Stimulated activated CD4-positive, alpha-beta T cell treated with anti-CD3 and anti-CD28 coated beads, Interleukin-1b, Interleukin-23, amount 100 ng/mL, for 48 hours (primary cell): ENCODE data around the gene WSCD2.

Experiments used
- DNase-seq: peaks from one replicate; pipeline ENCODE4 v3.0.0-alpha.2; 2020

Gene WSCD2

DNA sequence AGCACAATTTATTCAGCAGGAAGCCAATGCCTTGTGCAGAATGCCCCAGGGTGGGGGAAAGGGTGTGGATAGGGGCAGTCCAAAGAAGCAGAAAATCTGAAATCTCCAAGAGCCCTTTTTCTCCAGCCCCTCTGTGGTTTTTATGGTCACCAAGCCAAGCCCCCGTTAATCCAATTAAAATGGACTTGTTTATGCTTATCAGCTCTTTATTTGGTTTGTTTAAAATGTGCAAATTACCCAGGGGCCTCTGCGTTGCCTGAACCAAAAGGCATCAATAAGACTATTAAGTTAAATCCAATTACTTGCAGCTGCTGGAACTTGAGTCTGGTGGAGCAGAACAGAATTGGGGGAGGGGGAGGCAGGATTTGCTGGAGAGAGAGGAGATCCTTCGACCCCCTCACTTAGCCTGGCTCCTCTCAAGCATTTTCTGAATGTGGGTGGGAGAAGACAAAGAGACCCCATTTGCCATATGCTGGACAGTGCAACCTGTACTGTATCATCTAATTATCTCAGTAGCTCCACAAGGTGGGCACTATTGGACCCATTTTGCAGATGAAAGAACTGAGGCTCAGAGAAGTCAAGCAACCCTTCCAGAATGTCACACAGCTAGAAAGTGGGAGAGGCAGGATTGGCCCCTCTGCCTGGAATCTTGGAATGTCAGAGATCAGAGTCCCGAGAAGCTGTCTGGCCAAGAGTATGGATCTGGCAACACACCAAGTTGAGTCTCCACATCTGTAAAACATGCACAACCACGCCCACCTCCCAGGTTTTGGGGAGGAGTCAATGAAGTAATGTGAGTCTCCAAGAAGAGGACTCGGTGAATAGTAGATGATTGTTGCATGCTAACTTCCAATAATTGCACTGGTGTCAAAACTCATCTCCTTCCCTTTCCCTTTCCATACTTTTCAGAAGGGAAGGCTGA is 143.1 kb downstream of the WSCD2 start:
- DNase-seq: no peak

DNA sequence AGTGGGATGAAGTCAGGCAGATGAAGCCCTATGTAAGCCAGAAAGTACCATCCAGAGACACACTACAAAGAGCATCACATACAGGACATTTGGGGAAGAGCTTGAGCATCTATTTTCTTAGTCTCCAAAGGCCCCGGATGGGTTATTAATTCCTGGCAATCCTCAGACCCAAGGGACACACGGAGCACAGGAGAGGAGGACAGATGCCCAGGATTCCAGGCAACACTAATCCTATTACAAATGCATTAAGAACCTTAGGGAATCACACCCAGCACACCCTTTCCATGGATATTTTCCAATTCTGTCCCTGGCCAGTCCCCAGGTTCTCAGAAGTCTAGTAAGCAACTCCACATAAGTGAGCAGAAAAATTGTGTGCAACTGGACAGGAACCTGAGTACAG is 144.1 kb downstream of the WSCD2 start:
- no peak for DNase-seq

DNA sequence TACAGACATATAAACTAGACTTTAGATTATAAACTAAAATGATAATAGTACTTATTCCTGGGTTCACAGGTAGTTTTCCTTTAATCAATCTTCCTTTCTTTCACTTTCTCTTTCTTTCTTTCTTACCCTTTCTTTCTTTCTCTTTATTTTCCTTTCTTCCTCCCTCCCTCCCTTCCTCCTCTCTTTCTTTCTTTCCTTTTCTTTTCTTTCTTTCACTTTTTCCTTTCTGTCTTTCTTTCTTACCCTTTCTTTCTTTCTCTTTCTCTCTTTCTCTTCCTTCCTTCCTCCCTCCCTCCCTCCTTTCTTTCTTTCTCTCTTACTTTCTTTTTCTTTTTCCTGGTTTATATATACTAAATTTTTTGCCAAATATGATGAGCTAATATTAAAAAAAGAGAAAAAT is 148.5 kb downstream of the WSCD2 start:
- no peak for DNase-seq

DNA sequence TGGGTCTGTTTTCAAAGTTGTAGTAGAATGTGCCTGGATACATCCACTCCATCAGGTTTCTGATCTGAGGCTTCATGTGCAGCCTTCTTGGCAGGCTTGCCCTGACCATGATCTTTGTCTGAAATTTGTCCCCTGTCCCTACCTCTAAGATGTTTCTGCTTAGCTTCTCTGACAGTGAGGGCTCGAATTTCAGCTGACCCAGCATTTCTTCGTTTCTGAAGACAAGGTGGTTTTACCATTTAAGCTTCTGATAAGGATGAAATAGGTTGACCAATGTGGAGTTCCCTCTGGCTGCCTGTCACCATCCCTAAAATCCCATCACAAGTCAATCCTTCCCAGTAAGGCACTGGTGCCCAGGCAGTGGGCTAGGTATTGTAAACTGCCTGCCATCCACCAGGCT is 153.1 kb downstream of the WSCD2 start:
- DNase-seq: no peak

DNA sequence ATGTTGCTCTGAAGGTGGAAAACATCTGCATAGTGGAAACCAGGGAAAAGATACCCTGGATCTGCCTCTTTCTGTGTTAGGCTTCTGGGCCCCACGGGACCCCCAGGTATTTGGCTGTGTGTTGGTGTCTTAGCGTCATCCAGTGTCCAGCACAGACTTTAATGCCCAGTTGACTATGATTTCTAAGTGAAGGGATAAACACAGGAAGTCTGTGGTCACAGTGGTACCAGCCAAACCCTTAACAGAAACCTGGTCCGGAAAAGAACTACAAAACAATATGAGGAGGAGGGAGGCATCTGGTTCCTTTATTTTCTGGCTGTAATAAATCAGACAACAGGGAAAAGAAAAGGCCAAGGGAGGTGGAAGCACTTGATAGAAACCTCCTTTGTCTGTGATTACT is 153.6 kb downstream of the WSCD2 start:
- DNase-seq: no peak

DNA sequence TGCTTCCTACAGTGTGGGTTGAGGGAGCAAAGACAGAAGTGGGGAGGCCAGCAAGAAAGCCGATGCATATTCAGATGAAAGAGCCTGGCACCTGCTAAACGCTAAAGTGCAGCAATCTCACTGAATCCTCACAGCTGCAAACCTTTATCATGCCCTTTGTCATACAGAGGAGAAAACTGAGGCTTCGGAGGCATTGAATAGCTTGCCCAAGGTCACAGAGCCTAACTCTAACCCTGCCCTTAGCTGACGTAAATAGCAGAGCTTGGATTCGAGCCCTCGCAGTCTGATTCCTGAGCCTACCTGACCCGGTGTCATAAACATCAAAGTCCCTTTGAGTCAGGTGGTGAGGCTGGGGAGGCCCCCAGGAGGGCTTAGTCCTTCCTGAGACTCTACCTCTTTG is 155.1 kb downstream of the WSCD2 start:
- DNase-seq: no peak

DNA sequence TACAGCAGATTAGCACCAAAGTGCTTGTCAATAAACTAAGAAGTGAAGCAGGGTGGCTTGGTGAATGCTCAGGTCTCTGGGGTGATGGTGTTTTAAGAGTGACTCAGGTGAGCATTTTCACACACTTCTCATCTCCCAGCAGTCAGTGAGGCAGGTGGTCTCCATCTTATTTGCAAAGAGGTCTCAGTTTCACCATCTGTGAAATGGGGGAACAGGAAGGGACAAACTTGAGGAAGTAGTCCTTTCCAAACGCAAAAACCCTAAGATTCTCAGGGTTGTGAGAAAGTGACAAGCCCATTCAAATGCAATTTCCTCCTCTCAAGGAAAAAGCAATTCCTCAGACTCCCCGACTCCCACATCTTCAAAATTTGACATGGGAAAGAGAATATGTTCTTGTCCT is 155.9 kb downstream of the WSCD2 start:
- DNase-seq: no peak

DNA sequence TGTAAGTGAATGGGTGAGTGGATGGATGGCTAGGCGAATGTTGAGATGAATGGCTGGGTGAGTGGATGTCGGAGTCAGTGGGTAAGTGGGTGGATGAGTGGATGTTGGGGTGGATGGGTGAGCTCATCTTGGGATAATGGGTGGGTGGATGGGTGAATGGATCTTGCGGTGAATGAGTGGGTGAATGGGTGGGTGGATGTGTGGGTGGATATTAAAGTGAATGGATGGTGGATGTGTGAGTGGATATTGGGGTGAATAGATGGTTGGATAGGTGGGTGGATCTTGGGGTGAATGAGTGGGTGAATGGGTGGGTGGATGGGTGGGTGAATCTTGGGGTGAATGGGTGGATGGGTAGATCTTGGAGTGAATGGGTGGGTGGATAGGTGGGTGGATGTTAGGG is 158.1 kb downstream of the WSCD2 start:
- DNase-seq: no peak

DNA sequence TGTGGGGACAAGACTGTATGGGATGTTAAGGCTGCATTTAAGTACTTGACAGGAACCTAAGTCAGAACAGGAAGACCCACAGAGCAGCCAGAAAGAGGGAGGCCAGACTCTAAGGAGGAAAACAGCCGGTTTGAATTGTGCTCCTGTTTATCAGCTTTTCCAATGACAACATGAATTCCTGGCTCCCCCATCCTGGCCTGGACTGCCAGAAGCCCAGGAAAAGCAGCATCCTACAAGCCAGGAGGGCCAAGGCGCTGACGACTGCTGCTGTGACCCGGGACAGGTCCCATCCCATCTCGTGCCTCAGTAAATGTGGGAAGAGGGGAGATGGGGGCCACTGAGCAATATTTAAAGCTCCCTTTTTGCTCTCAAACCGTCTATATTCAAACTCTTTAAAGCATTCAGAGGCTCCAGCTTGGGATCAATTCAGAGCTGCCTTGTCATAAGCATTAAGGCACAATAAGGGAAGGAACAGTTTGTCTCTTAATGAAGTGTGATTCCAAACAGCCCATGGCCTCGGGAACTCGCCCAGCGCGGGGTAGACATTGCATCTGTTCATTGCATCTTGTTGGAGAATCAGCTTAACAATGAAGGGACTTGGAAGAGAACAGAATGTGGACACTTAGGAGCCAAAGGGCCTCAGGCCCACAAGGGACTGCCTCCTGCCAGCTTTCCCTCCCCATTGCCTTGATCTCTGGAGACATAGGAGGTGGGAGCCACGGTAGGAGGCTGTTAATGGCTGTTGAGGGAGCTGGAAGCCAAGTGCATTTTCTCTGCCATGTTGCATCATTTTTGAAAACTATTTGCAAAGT is 160.5 kb downstream of the WSCD2 start:
- DNase-seq: no peak

DNA sequence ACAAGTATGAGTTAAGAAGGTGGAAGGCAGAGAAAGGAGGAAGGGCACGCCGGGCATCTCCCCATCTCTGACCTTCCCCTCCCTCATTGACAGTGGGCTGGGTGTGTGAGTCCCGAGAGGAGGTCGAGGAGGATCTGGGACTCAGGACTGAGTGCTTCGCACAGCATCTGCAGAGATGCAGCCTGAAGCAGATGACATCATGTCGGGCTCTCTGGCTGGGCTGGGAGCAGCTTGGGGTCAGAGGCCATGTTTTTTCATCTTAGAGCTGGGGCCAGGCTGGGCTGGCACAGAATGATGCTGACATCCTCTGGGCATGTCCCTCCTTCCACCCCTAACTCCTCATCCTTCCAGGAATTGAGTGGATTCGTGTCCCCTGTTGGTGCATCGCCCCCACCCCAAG is 166.6 kb downstream of the WSCD2 start:
- DNase-seq: no peak

DNA sequence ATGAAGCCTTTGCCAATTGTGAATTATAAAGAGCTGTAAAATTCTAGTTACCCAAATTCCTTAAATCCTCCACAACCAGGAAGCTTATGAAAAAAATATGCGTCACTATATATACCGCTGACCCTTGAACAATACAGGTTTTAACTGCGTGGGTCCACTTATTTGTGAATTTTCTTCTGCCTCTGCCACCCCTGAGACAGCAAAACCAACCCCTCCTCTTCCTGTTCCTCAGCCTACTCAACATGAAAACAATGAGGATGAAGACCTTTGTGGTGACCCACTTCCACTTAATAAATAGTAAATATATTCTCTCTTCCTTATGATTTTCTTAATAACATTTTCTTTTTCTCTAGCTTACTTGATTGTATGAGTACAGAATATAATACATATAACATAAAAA is 167.9 kb downstream of the WSCD2 start:
- DNase-seq: no peak

DNA sequence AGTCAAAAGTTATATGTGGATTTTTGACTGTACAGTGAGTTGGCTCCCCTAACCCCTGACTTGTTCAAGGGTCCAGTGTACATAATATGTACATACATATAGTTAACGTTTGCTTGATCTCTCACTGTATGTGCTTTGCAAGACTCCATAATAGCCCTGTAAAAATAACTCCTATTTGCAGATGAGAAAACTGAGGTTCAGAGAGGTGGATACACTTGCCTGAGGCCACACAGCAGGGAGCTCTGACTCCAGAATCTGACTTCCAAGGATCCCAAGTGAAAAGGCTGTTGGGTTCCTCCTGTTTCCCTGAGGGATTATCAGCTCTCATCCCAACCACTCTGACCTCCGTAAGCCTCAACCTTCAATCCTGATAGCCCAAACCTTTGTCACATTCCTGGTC is 168.3 kb downstream of the WSCD2 start:
- DNase-seq: no peak

DNA sequence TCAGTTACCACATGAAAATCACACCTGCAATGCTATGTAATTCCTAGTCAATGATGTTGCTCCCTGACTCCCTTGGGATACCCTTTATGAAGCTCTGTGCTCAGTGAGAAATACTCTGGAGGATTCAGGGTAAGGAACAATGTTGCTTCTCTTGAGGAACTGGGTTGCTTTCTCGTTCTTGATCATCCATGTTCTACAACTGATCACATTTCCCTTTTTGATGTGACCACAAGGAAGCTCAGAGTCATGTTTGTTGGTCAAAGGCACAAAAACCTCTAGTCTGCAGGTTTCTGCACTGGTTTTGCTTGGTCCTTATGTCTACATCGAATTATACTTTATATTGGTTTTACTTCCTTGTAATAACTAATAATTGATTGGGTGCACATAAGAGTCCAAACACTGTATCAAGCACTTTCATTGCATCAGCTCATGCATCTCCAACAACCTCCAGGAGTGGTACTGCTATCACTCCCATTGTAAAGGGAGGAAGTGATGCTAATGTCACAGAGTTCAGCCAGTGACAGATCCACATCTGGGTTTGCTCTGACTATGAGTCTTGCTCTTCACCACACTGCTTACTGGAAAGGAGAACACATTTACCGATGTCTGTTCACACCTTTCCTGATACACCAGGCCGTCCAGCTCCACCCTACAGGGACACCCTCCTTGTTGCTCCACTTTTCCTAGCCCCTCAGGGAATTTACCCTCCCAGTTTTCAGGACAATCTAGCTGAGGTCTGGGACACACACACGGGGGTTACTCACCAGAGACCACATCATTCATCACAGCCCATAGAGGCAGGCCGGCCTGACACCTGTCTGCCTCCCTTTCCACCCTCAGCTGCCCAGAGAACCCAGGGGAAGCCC is 169.0 kb downstream of the WSCD2 start:
- no peak for DNase-seq

DNA sequence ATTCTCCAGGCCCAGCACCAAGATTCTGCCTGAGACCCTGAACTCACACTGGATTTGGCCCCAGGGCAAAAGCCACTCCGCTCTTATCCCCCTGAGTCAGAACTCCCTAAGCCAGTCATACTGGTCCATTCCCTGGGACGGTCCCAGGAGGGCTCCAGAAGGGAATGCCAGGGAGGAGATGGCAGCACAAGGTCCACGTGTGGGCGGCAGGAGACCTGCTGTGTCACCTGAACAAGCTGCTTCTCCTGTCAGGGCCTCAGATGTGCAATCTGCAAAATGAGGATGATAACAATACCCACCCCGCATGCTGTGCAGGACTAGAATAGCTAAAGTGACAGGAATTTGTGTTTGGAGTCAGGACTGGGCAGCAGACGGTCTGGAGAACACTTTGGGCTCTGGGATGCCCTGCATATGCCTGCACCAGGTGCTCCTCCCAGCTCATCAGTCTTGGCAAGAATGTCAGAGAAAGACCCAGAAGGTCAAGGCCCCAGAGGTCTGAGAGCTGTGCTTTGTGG is 169.7 kb downstream of the WSCD2 start:
- DNase-seq: no peak

DNA sequence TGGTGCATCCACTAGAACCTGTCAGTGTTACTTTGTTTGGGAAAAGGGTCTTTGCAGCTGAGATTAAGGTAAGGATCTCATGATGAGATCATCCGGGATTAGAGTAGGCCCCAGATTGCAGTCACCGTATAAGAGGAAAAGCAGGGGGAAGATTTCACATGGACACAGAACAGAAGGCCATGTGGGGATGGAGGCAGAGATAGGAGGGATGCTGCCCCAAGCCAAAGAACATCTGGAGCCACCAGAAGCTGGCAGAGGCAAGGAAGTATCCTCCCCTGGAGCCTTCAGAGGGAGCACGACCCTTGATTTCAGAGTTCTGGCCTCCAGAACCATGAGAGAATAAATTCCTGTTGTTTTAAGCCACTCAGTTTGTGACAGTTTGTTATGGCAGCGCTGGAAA is 170.4 kb downstream of the WSCD2 start:
- no peak for DNase-seq
